Right lobe of liver (tissue), 6 donors: ENCODE results near the gene SSBP2. TPM values are rescaled to one million over a fixed set of nuclear protein-coding genes. Genes with fewer than 3 reads are reported as not detected.

ENCODE experiments used
- ATAC-seq, 4 donors: fragments of 200-7000 bp; cut with Tn5 transposase; one replicate each; pipeline ENCODE4 v1.9.1; 2020; ENCODE audit warnings: mild to moderate bottlenecking in 4 of 4, moderate library complexity in 4 of 4
- DNase-seq, 3 donors: peaks; one replicate each; pipeline ENCODE4 v3.0.0-alpha.2; 2020
- H3K27ac ChIP-seq, 3 donors: fragments of 200-600 bp; one replicate each; pipeline ENCODE4 v1.8.0; 2022
- H3K27me3 ChIP-seq, 2 donors: fragments of 200-600 bp; one replicate each; pipeline ENCODE4 v1.8.0; 2022
- H3K36me3 ChIP-seq, 4 donors: fragments of 200-600 bp; sonication (generic) in 1 of 4; one replicate each; pipeline versions ENCODE4 v1.5.1 to v1.8.0; 2017 to 2022; ENCODE audit warnings: control low read depth in 1 of 4
- H3K4me1 ChIP-seq, 4 donors: fragments of 200-600 bp; sonication (generic) in 1 of 4; one replicate each; pipeline versions ENCODE4 v1.5.1 to v1.8.0; 2017 to 2022; ENCODE audit warnings: control low read depth in 1 of 4
- H3K4me3 ChIP-seq, 3 donors: fragments of 200-600 bp; one replicate each; pipeline ENCODE4 v1.8.0; 2022
- H3K9me3 ChIP-seq, 4 donors: fragments of 200-600 bp; sonication (generic) in 1 of 4; one replicate each; pipeline versions ENCODE4 v1.5.1 to v1.8.0; 2017 to 2022; ENCODE audit warnings: control low read depth in 1 of 4
- POLR2A ChIP-seq: fragments of 450-650 bp; IDR thresholded peaks from one replicate; pipeline ENCODE4 v1.6.1; 2017; ENCODE audit warnings: antibody characterized with exemption, mild to moderate bottlenecking
- WGBS: methylation state at CpG from one replicate; pipeline ENCODE4 v1.1.6; 2018; ENCODE audit warnings: low coverage, low lambda C conversion rate; ENCODE audit not compliant: insufficient coverage; ENCODE audit errors: missing lambda C conversion rate; 5-methylcytosine and 5-hydroxymethylcytosine counted together
- intact Hi-C, 2 donors: fragments of 100-400 bp; cut with DNase I; formaldehyde crosslinking; loops; one replicate each; pipeline versions ENCODE4 v1.11.2 to v1.14.1; 2022
- total RNA-seq, 6 experiments: library from RNA; depleted of rRNA in 2 of 6; stranded (reverse); fragments of >200 nt in 2 of 6; fragmentation: NEBNext Ultra II Directional in 3 of 6; extraction: Animal tissue kit (Norgen Biotek cat#: 25700) in 3 of 6; gene quantifications; one replicate each; pipeline versions ENCODE4 v1.1.0 to v1.2.4, GENCODE V29; 2016 to 2023
- TF ChIP-seq, protein P1 (sequence below), 4 donors: fragments of 200-600 bp in 3 of 4; fragments of 450-650 bp in 1 of 4; IDR thresholded peaks; one replicate each; pipeline versions ENCODE4 v1.5.1 to v1.8.0; 2016 to 2022; ENCODE audit warnings: antibody characterized with exemption in 4 of 4, mild to moderate bottlenecking in 2 of 4
- donor health status: DM: no; HTN: yes; CAD: no.
- donor health status: DM: no; HTN: no; CAD: no.
- donor health status: DM: no; HTN: no; CAD: no.
- donor health status: DM: no; HTN: yes; CAD: no.
- donor health status: DM: no; HTN: yes; CAD: no.

The SSBP2 gene
- total RNA-seq, 6 experiments from 2014 or later: 2.0 to 4.8 (median 3.7) TPM

DNA sequence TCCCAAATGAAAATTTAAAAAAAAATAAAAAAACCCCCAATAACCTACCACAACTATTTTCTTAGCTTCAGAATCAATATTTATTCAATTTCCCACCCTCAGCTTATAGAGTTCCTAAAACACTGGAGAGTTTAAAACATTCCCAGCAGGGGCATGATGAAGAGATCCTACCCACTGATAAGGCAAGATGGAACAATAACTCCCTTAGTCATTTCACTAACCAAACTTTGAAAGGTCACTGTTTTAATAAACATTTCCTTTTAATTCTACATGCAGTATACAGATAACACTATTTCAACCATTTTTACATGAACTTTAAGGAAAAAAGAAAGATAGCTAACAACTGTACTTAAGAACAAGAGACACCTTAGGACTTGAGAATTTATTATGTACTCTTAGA, 322.0 kb downstream of the SSBP2 start:
- H3K4me3 ChIP-seq: no peak overlapping the region
- TF ChIP-seq, protein P1, sequence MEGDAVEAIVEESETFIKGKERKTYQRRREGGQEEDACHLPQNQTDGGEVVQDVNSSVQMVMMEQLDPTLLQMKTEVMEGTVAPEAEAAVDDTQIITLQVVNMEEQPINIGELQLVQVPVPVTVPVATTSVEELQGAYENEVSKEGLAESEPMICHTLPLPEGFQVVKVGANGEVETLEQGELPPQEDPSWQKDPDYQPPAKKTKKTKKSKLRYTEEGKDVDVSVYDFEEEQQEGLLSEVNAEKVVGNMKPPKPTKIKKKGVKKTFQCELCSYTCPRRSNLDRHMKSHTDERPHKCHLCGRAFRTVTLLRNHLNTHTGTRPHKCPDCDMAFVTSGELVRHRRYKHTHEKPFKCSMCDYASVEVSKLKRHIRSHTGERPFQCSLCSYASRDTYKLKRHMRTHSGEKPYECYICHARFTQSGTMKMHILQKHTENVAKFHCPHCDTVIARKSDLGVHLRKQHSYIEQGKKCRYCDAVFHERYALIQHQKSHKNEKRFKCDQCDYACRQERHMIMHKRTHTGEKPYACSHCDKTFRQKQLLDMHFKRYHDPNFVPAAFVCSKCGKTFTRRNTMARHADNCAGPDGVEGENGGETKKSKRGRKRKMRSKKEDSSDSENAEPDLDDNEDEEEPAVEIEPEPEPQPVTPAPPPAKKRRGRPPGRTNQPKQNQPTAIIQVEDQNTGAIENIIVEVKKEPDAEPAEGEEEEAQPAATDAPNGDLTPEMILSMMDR (IDR thresholded peaks at IDR 0.05): no peak
- no peak for TF ChIP-seq POLR2A
- no peak for DNase-seq
- peaks cover 0 to 16% (median 7%) of the 10 kb centered on the region in 4 donors for H3K4me1 ChIP-seq
- ATAC-seq: no peak
- intact Hi-C loops: no loop called here
- H3K27ac ChIP-seq: no peak overlapping the region
- H3K9me3 ChIP-seq: no peaks in the 10 kb centered on the region
- no peaks in the 10 kb centered on the region for H3K36me3 ChIP-seq
- no peaks in the 10 kb centered on the region for H3K27me3 ChIP-seq

DNA sequence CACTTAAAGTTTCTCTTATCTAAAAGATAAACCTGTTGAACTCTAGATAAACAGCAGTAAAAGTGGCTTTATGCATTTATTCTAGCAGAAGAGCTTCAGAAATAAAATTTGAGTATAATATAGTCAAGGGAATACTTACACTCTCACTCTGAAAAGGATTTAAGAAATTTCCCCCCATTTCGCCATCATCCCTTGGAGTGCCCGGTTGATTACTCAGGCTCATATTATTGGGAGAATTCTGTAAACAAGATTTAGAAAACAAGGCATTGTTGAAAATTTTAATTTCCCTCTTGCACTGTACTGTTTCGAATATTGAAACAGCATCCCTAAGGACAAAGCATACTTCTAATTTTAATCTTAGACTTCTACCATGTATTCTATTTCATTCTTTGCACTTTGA, 322.5 kb downstream of the SSBP2 start:
- TF ChIP-seq, protein P1 (IDR thresholded peaks at IDR 0.05): no peak
- no peak for TF ChIP-seq POLR2A
- intact Hi-C loops: no loop called here
- ATAC-seq (no peak), DNase-seq (no peak)
- no peaks in the 10 kb centered on the region for H3K9me3 ChIP-seq
- H3K27me3 ChIP-seq: no peaks in the 10 kb centered on the region
- H3K27ac ChIP-seq: no peak overlapping the region
- H3K36me3 ChIP-seq: no peaks in the 10 kb centered on the region
- peaks cover 0 to 17% (median 8%) of the 10 kb centered on the region in 4 donors for H3K4me1 ChIP-seq
- H3K4me3 ChIP-seq: no peak overlapping the region
- WGBS: 88% methylated on average over 3 of the region's 3 CpGs

DNA sequence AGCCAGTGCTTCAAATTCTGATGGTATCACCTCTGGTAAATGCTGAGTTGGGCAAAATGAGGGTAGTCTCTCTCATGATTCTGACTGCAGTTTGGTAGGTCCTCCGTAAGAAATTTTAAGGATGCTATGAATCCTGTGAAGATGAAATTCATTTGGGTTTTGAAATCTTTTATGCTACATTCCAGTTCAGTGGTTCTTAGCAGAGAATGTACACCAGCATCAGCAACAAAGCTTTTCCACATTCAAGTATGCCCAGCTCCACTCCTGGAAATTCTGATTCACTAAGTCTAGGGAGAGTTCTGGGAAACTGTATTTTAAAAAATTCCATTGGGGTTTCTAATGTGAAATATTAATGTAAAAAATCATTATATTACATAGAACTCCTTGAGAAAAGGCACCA, 323.3 kb downstream of the SSBP2 start:
- no peak overlapping the region for H3K27ac ChIP-seq

DNA sequence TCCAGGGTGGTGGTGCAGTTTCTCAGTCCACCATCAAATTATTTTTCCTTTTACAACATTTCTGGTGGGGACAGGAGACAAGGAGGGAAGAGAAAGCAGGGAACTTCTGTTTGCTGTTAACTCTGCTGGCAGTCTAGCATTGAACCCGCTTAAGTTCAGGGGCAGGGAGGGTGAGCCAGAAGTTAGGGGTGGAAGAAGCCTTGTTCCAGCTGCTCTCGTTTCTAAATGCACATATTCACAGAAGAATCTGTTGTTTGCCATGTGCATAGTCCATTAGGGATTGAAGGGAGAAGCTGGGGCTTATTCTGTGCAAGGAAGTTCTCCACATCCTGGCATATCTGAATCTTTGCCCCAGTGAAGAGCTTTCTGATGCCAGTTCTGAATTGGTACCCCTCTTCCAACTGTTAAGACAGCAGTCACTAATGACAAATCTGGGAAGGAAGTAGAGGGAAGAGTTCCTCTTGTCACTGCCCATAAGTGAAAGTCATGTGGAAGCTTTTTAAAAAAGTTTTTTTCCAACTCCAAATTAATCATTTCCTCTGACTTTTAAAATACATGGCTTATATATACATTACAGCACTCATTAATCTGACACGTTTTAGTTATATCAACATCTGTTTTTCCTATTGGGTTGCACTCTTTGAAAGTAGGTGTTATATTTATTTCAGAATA, 324.4 kb downstream of the SSBP2 start:
- H3K27me3 ChIP-seq: no peaks in the 10 kb centered on the region
- WGBS: 23% methylated on average over 3 of the region's 3 CpGs
- ATAC-seq (peak in 1 of 4 donors; percentile 15), DNase-seq (no peak)
- H3K27ac ChIP-seq: peak overlapping the region in 1 of 3 donors; percentile 7
- no peak overlapping the region for H3K4me3 ChIP-seq
- intact Hi-C loops: no loop called here
- H3K4me1 ChIP-seq: peaks cover 0 to 33% (median 15%) of the 10 kb centered on the region in 4 donors
- H3K9me3 ChIP-seq: no peaks in the 10 kb centered on the region
- H3K36me3 ChIP-seq: no peaks in the 10 kb centered on the region
- TF ChIP-seq, protein P1 (IDR thresholded peaks at IDR 0.05): no peak
- TF ChIP-seq POLR2A: no peak

More for the DNA sequence above, 323.3 kb downstream of the SSBP2 start:
- Histone ChIP-seq H3K36me3 (no peaks in the 10 kb centered on the region), H3K9me3 (no peaks in the 10 kb centered on the region), H3K4me3 (no peak overlapping the region), H3K4me1 (peaks cover 0 to 24% (median 10%) of the 10 kb centered on the region in 4 donors), H3K27me3 (no peaks in the 10 kb centered on the region)
- intact Hi-C loops: no loop called here
- TF ChIP-seq, protein P1 (IDR thresholded peaks at IDR 0.05): no peak
- no peak for TF ChIP-seq POLR2A
- DNase-seq: no peak
- 100% methylated on average over 1 of the region's 1 CpG for WGBS
- ATAC-seq: no peak
